HepG2 (cell line): ENCODE results near the gene ADGRG6.

ENCODE experiments used
- POLR2A ChIP-seq, 2 experiments: IDR thresholded peaks; 2 replicates each; pipeline ENCODE4 v1.6.1; 2011; ENCODE audit warnings: low read depth in 2 of 2, low read length in 2 of 2, mild to moderate bottlenecking in 1 of 2, moderate library complexity in 1 of 2; ENCODE audit not compliant: insufficient read depth in 1 of 2
- POLR2AphosphoS5 ChIP-seq: IDR thresholded peaks from 2 replicates; pipeline ENCODE4 v1.6.1; 2012; ENCODE audit warnings: low read depth, low read length

DNA sequence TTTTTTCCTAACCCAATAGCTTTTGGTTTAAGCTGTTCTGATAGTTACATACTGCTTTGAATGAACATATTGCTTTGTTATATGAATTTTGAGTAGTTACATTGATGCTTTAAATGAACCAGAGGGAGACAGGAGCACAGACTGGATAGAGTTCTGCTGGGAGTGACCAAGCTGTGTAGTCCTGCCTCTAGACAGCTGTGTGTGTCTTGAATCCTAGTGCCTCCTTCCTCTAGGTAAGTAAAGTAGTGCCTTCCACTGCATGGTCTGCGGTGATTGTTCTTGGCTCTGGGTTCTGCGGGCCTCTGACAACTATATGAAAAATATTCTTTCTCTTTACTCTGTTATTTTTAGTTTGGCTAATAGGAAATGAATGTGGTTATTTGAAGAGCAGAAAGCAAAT is 46.0 kb upstream of the ADGRG6 start:
- no peak for TF ChIP-seq POLR2AphosphoS5
- no peak for TF ChIP-seq POLR2A (IDR thresholded peaks at IDR 0.05; ENCODE audit: insufficient read depth in 1 of 2, low read depth in 2 of 2, low read length in 2 of 2)
